ENCODE measurements around the gene ZNF217. TPM values are rescaled to one million over a fixed set of nuclear protein-coding genes. Genes with fewer than 3 reads are reported as not detected.

Gene ZNF217
- polyA plus RNA-seq, 2 of the 4 experiments (the other 2 are of a cell fraction): 22.2 to 30.5 TPM

DNA sequence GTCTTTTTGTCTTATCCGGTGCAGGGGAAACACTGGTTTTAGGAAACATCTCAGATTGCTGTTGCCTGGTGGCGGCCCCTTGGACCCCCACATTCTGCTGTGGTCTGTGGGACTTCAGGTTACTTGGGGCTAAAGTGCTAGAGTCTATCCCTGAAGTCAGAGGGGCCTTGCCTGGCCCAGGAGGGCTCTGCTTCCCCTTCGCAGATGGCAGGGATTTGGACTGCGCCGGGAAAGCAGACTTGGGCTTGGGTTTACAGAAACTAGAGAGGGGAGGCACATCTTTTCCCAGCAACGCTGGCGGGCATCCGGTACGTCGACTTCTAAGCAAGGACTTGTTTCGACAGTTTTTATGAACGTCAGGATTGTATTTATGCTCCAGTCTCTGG is 17.5 kb downstream of the ZNF217 start:
- H3K9me3 ChIP-seq: no peaks in the 10 kb centered on the region
- CTCF ChIA-PET: interaction anchor here (0.9 to 8.9 kb wide), 2 partner anchors 160 to 362 kb away, joined by 3 to 120 read pairs; no protein-coding TSS in a partner anchor
- POLR2A ChIA-PET: interaction anchor here (1.7 kb wide), 1 partner anchor 162 kb away, joined by 4 read pairs; no protein-coding TSS in a partner anchor
- H3K4me3 ChIP-seq: no peak overlapping the region
- H3K27ac ChIP-seq: no peak overlapping the region
- DNase-seq (ENCODE audit: low read depth in 1 of 2, low spot score in 1 of 2) (no peak), ATAC-seq (no peak), FAIRE-seq (no peak)
- no peak for TF ChIP-seq TFCP2L1 (CRISPR knock-in tag; IDR thresholded peaks at IDR 0.05)
- no peak for TF ChIP-seq CBX2 (IDR thresholded peaks at IDR 0.05; ENCODE audit: borderline replicate concordance, low read depth)
- TF ChIP-seq HES2 (IDR thresholded peaks at IDR 0.05): no peak
- TF ChIP-seq, protein P1, sequence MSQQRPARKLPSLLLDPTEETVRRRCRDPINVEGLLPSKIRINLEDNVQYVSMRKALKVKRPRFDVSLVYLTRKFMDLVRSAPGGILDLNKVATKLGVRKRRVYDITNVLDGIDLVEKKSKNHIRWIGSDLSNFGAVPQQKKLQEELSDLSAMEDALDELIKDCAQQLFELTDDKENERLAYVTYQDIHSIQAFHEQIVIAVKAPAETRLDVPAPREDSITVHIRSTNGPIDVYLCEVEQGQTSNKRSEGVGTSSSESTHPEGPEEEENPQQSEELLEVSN (IDR thresholded peaks at IDR 0.05; ENCODE audit: borderline replicate concordance, low read depth): no peak
- TF ChIP-seq FOSL2 (IDR thresholded peaks at IDR 0.05): no peak
- TF ChIP-seq FOSL2 (CRISPR knock-in tag; IDR thresholded peaks at IDR 0.05): no peak
- no peak for TF ChIP-seq ZNF302 (CRISPR knock-in tag; IDR thresholded peaks at IDR 0.05)
- no peak for TF ChIP-seq FOSB (CRISPR knock-in tag; IDR thresholded peaks at IDR 0.05)
- no peak for TF ChIP-seq EHMT2 (IDR thresholded peaks at IDR 0.05; ENCODE audit: low read depth)
- TF ChIP-seq, protein P2, sequence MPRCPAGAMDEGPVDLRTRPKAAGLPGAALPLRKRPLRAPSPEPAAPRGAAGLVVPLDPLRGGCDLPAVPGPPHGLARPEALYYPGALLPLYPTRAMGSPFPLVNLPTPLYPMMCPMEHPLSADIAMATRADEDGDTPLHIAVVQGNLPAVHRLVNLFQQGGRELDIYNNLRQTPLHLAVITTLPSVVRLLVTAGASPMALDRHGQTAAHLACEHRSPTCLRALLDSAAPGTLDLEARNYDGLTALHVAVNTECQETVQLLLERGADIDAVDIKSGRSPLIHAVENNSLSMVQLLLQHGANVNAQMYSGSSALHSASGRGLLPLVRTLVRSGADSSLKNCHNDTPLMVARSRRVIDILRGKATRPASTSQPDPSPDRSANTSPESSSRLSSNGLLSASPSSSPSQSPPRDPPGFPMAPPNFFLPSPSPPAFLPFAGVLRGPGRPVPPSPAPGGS (IDR thresholded peaks at IDR 0.05): no peak
- TF ChIP-seq, protein P3, sequence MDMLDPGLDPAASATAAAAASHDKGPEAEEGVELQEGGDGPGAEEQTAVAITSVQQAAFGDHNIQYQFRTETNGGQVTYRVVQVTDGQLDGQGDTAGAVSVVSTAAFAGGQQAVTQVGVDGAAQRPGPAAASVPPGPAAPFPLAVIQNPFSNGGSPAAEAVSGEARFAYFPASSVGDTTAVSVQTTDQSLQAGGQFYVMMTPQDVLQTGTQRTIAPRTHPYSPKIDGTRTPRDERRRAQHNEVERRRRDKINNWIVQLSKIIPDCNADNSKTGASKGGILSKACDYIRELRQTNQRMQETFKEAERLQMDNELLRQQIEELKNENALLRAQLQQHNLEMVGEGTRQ (IDR thresholded peaks at IDR 0.05): no peak
- TF ChIP-seq MYC (IDR thresholded peaks at IDR 0.05; ENCODE audit: borderline replicate concordance, low read length): no peak
- TF ChIP-seq MAFK (IDR thresholded peaks at IDR 0.05; ENCODE audit: partially characterized antibody): no peak
- TF ChIP-seq HEYL (CRISPR knock-in tag; IDR thresholded peaks at IDR 0.05): no peak
- TF ChIP-seq FOXS1 (CRISPR knock-in tag; IDR thresholded peaks at IDR 0.05): no peak
- no peak for TF ChIP-seq HOXB5 (CRISPR knock-in tag; IDR thresholded peaks at IDR 0.05)
- TF ChIP-seq, protein P4, sequence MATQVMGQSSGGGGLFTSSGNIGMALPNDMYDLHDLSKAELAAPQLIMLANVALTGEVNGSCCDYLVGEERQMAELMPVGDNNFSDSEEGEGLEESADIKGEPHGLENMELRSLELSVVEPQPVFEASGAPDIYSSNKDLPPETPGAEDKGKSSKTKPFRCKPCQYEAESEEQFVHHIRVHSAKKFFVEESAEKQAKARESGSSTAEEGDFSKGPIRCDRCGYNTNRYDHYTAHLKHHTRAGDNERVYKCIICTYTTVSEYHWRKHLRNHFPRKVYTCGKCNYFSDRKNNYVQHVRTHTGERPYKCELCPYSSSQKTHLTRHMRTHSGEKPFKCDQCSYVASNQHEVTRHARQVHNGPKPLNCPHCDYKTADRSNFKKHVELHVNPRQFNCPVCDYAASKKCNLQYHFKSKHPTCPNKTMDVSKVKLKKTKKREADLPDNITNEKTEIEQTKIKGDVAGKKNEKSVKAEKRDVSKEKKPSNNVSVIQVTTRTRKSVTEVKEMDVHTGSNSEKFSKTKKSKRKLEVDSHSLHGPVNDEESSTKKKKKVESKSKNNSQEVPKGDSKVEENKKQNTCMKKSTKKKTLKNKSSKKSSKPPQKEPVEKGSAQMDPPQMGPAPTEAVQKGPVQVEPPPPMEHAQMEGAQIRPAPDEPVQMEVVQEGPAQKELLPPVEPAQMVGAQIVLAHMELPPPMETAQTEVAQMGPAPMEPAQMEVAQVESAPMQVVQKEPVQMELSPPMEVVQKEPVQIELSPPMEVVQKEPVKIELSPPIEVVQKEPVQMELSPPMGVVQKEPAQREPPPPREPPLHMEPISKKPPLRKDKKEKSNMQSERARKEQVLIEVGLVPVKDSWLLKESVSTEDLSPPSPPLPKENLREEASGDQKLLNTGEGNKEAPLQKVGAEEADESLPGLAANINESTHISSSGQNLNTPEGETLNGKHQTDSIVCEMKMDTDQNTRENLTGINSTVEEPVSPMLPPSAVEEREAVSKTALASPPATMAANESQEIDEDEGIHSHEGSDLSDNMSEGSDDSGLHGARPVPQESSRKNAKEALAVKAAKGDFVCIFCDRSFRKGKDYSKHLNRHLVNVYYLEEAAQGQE (IDR thresholded peaks at IDR 0.05): no peak
- TF ChIP-seq RAD21 (conservative IDR thresholded peaks at IDR 0.05 in 1 of 2, IDR thresholded peaks at IDR 0.05 in 1 of 2): no peak
- no peak for TF ChIP-seq NR3C1 (IDR thresholded peaks at IDR 0.05)
- H3K4me2 ChIP-seq: no peak overlapping the region
- 91% methylated on average over 12 of the region's 12 CpGs for whole genome bisulfite sequencing (ENCODE audit: missing lambda C conversion rate)
- peaks cover 37% of the 10 kb centered on the region for H3K4me1 ChIP-seq

GRCh38 chr20:53575481-53576194 is 18.0 kb downstream of the ZNF217 start:
- Histone ChIP-seq H3K4me2 (no peak overlapping the region), H3K4me3 (no peak overlapping the region), H3K9me3 (no peaks in the 10 kb centered on the region), H3K4me1 (peaks cover 32% of the 10 kb centered on the region), H3K27ac (no peak overlapping the region)
- 90% methylated on average over 23 of the region's 23 CpGs for WGBS (ENCODE audit: missing lambda C conversion rate)
- ChIA-PET POLR2A (interaction anchor here (1.7 kb wide), 1 partner anchor 163 kb away, joined by 4 read pairs; no protein-coding TSS in a partner anchor), CTCF (interaction anchor here (0.7 to 8.9 kb wide), 4 partner anchors 160 to 487 kb away, joined by 3 to 120 read pairs (median 3); no protein-coding TSS in a partner anchor)
- no peak for ATAC-seq
- TF ChIP-seq JUN (IDR thresholded peaks at IDR 0.05) (0 out of 5 replicates have a peak, but pooled peaks of 1 of the 2 experiments have one; percentile 15), MAFK (IDR thresholded peaks at IDR 0.05; ENCODE audit: partially characterized antibody) (peak; percentile 41), RNF2 (IDR thresholded peaks at IDR 0.05; ENCODE audit: borderline replicate concordance, low read depth) (no peak)
- no peak for DNase-seq (ENCODE audit: low read depth in 1 of 2, low spot score in 1 of 2)
- FAIRE-seq: no peak

Measured in A549 (cell line).